Upper lobe of left lung (tissue), 4 donors: Measurements from ENCODE around the gene CATSPERE.

ENCODE experiments used
- POLR2AphosphoS5 ChIP-seq, 2 donors: sonication (generic); formaldehyde crosslinking; IDR thresholded peaks; one replicate each; pipeline ENCODE4 v1.5.1; 2017; ENCODE audit warnings: antibody characterized with exemption in 2 of 2
- TF ChIP-seq, protein P1 (sequence below), 6 experiments: fragments of 450-650 bp in 4 of 6; fragments of 200-600 bp in 2 of 6; sonication (generic) in 2 of 6; IDR thresholded peaks; one replicate each; pipeline ENCODE4 v1.5.1; 2016 to 2019; ENCODE audit warnings: antibody characterized with exemption in 6 of 6

DNA sequence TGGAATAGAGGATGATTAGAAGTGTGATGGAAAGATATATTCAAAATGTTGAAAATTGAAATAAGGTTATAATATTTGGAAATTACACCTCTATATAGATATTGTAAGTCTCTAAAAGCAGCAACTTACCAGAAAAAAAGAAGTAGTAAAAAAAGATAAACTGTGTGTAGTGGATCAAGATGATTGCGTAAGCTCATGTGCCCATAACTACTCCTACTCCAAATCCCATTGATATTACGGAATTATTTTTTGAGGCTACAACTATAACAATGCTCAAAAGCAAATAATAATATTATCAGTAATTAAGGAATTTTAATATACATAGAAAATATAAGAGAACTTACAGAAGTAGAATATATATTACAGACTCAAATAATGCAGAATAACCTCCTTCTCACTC is 33.6 kb downstream of the CATSPERE start:
- no peak for TF ChIP-seq POLR2AphosphoS5 (IDR thresholded peaks at IDR 0.05)
- TF ChIP-seq, protein P1, sequence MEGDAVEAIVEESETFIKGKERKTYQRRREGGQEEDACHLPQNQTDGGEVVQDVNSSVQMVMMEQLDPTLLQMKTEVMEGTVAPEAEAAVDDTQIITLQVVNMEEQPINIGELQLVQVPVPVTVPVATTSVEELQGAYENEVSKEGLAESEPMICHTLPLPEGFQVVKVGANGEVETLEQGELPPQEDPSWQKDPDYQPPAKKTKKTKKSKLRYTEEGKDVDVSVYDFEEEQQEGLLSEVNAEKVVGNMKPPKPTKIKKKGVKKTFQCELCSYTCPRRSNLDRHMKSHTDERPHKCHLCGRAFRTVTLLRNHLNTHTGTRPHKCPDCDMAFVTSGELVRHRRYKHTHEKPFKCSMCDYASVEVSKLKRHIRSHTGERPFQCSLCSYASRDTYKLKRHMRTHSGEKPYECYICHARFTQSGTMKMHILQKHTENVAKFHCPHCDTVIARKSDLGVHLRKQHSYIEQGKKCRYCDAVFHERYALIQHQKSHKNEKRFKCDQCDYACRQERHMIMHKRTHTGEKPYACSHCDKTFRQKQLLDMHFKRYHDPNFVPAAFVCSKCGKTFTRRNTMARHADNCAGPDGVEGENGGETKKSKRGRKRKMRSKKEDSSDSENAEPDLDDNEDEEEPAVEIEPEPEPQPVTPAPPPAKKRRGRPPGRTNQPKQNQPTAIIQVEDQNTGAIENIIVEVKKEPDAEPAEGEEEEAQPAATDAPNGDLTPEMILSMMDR (IDR thresholded peaks at IDR 0.05) = no peak
